GM21381 (cell line): ENCODE results near the gene MYH6.

Source experiments
- ATAC-seq: cut with Tn5 transposase; IDR thresholded peaks from one replicate; pipeline ENCODE4 v1.9.1; 2021; ENCODE audit warnings: mild to moderate bottlenecking, moderate library complexity; ENCODE audit not compliant: unreplicated experiment

MYH6 gene

DNA sequence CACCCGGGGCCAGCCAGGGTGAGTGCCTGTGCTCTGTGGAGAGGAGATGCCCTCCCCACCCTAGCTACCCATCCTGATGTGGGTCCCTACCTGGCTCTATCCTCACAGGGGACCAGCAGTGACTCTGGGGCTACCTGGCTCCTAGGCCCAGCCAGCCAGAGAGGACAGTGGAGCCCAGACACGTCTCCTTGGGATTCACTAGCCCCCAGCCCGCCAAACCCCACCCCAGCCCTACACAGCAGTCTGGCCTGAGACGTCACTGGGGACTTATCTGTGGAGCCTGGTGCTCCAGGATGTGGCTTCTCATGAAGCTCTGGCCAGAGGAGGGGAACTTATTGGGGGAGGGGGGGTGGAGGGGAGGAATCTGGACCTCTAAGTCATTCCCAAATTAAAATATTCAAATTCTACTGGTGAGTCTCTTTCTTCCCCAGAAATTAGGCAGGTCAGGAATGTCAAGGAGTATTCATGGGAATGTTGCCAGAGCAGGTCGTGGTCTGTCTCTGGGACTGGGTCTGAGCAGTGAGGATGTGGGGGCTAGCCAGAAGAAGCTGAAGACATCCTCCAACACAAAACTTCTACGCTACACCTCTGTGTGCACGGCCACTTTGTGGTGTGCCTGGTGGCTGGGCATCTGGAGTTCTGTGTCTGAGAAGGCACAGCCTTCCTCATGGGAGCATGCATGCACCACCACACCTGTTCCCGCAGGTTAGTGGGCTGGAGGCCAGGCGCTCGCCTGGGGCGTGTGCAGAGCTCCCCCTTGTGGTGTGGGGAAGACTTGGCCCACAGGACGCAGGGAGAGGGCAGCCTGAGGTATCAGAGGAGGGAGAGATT is 28.5 kb downstream of the MYH6 start:
- no peak for ATAC-seq

- no peak for ATAC-seq
Observed at GRCh38 chr14:23378612-23379220, 29.4 kb downstream of the MYH6 start.

- ATAC-seq = no peak
Observed at GRCh38 chr14:23377573-23378563, 30.2 kb downstream of the MYH6 start.

GRCh38 chr14:23377198-23377550 is 30.9 kb downstream of the MYH6 start:
- ATAC-seq = no peak

GRCh38 chr14:23376482-23377197 is 31.4 kb downstream of the MYH6 start, which contains the start of gene CMTM5:
Gene CMTM5, plus strand, starts transcription at chr14:23377046. Its CDS starts 206 bp downstream, at chr14:23377252.
- no peak for ATAC-seq

GRCh38 chr14:23375527-23376251 is 32.4 kb downstream of the MYH6 start:
- no peak for ATAC-seq

DNA sequence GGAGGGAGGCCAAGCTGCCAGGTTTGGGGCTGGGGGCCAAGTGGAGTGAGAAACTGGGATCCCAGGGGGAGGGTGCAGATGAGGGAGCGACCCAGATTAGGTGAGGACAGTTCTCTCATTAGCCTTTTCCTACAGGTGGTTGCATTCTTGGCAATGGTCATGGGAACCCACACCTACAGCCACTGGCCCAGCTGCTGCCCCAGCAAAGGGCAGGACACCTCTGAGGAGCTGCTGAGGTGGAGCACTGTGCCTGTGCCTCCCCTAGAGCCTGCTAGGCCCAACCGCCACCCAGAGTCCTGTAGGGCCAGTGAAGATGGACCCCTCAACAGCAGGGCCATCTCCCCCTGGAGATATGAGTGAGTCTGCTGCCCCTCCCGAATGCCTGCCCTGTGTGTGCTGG is 35.0 kb downstream of the MYH6 start:
- no peak for ATAC-seq

GRCh38 chr14:23372509-23372908 is 35.6 kb downstream of the MYH6 start, which contains the start of gene IL25:
Gene IL25, plus strand, starts transcription at chr14:23372809.
- no peak for ATAC-seq

DNA sequence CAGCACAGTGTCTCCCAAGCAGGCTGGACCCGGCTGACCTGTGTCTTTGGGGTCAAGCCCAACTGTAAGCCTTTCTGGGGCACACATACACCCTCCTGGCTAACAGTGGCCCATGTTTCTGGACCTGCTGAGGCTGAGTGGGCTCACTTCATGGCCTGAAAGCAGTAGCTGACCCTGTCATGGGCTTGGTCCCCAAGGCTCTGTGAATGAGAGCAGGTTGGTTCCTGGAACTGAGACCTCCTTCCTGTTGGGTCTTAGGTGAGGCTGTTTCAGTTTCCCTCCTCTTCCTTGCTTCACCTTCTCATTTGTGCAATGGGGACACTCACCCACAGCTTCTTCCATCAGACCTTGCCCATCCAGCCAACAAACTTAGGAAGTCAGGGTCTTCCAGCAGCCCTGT is 36.2 kb downstream of the MYH6 start:
- no peak for ATAC-seq

GRCh38 chr14:23370221-23370620 is 37.9 kb downstream of the MYH6 start:
- ATAC-seq = no peak

DNA sequence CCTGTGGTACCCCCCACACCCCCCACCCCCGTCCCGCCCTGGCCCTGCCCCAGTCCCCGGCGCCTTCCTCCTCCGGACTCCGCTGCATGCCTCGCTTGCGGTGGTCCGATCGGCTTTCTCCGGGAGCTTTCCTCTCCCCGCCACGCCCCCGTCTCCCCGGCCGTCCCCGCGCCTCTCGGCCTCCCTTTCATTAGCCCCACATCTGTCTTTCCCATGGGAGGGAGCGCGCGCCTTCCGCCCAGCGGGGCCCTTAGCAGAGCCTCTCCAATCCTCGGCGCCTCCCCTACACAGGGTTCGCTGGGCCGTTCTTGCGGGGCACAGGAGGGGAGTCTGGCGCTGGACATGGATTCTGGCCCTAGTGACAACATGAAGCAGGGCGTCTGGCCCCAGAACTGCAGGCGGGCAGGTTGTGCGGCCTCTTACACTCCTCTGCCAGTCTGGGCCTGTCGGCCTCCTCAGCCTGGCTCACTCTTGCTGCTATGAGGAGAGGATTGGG is 41.6 kb downstream of the MYH6 start:
- ATAC-seq = no peak

DNA sequence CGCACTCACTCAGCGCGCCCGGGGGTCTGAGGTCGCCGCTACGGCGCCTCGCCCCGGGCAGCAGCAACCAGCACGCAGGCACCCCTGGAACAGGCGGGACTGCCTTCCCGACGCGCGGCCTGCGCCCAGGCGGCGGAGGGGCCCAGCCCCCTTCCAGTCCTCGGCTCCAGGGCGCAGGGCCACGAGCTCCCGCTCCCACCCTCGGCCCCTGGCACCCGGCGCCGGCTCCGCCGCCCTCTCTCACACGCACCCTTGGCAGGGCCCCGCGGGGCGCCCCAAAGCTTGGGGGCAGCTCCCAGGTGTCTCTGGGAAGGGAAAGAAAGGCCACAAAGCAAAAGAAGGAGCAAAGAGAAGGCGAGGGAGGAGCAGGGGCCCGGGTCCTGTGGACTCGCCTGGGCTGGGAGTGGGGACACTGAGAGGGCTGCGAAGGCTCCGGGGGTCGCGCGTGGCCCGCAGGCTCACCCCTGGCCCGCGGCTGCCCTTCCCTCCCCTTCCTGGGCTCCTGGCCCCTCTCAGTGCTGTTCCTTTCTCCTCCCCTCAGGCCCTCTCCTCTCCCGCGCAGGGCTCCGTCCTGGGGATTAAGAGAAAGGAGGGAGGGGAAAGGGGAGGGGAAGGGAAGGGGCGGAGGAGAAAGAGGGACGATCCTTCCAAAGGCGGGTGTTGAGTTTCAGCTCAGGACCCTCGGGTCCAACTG is 42.2 kb downstream of the MYH6 start:
- ATAC-seq = no peak

DNA sequence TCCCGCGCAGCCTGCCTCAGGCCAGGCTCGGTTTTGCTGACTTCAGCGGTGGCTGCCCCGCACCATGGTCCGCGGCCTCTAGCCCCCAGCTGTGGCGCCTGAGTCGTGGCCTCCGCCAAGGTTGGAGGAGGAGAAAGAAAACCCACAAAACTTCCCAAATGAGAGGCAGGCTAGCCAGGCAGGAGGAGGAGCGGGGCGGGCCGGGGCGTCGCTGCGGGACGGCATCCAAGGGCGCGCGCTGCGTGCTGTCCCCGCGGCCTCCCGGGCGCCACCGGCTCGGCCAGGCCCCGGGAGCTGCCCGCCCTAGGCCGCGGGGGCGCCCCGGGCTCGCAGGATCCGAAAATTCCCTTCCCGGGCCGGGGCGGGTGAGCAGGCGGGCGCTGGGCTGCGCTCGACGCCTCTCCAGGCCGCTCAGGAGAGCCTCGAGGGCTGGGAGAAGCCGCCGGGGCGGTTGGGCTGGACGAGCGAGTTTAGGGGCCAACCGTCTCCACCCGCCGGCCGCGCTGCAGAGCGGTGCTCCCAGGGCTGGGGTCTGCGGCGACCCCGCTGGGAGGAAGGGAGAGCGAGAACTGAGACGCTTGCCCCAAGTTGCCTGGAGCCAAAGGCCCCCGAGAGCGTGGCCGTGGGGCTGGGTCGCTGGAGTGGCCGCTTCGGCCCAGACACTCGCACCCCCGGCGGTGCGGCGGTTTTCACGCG is 42.9 kb downstream of the MYH6 start, which contains the start of gene EFS:
EFS (minus strand) TSS at position 137 of the 696 bp plus-strand sequence. CDS start 147 bp downstream, outside the sequence.
- ATAC-seq = no peak

DNA sequence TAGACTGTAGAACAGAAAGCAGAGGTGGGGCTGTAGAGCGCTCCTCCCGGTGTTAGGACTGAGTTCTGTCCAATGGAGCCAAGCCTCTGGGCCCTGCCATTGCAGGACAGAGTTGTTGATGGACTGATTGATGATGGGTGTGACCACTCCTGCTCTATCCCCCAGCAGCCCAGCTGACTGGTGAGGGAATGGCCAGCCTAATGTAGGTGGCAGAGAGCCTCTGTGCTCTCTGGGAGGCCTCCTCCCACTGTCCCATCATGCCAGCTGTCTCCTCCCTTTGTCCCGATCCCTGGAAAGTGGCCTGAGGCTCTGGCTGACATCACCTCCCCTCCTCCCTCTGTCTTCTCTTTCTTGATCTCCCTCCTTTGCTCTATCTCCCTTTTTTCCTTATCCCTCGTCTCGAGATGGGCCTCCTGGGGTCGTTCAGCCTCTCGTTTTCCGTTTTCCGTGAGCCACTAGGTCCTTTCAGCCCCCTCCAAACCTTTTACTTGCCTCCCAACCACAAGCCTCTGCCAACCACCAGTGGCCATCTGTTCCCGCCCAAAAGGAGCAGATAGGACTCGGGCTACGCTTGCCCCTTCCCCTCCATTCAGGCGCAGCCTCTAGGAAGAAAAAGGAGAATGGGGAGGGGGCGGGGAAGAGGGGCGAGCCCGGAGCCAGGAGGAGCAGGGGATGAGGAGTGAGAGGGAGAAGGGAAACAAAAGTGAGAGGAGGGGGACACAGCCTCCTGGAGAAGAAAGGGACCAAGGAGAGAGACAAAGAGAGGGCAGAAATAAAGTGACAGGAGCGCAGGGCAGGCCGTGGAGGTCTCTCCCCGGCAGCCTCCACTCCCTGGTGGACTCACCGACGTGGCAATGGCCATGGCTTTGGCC is 43.7 kb downstream of the MYH6 start:
- no peak for ATAC-seq

DNA sequence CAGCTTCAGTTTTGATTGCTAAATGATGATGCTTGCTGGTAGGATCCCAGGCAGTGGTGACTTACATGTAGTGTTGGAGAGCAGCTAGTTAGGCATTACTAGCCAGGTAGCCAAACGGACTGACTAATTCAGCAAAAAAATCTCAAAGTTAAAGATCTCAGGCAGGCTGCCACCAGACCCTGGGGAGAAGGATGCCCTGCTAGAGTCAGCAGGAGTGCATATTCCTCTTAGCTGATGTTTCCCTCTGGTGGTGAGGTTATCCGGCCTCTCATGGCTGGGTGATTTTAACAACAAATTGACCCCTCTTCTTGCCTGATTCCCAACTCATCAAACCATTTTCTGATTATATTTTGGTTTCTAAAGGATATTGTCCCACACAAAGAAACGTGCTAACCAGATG is 45.9 kb downstream of the MYH6 start:
- ATAC-seq = no peak

DNA sequence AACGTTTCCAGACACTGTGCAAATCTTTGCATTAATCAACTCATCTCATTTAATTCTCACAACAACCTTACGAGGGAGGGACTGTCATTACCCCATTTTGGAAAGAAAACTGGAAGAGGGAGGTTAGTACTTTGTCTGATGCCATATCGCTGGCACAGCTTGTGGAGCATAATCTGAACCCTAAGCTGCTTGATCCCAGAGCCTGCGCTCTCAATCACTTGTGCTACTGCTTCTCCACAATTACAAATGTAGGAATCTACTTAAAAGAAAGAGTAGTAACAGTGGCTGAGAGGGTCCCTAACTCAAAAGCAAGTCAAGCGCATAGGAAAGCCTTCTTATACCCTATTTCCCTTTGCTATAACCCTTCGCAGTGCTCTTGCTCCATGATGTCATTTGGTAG is 46.3 kb downstream of the MYH6 start:
- no peak for ATAC-seq

- no peak for ATAC-seq
Observed at GRCh38 chr14:23361320-23361719, 46.8 kb downstream of the MYH6 start.
